Measurements from ENCODE around the gene CPSF2.

The CPSF2 gene

GRCh38 chr14:92093320-92093719, 28.4 kb upstream of the CPSF2 start:
- Histone ChIP-seq H3F3A (ENCODE audit: insufficient read depth, low read length) (no peaks in the 10 kb centered on the region), H3K9ac (ENCODE audit: low read length) (no peak overlapping the region), H2AFZ (ENCODE audit: low read length) (no peak overlapping the region), H3K9me2 (ENCODE audit: low read depth, low read length) (no peaks in the 10 kb centered on the region), H3K4me1 (ENCODE audit: insufficient read depth, low read length, severe bottlenecking) (no peaks in the 10 kb centered on the region), H3K4me3 (ENCODE audit: low read depth, low read length, poor library complexity, severe bottlenecking) (no peak overlapping the region), H3K79me2 (ENCODE audit: insufficient read depth, low read length) (peaks cover 7% of the 10 kb centered on the region), H3K36me3 (ENCODE audit: insufficient read depth, low read length) (peaks cover 33% of the 10 kb centered on the region), H3K27me3 (ENCODE audit: insufficient read depth, low read length) (no peaks in the 10 kb centered on the region), H3K4me2 (ENCODE audit: low read length) (no peak overlapping the region), H3K9me3 (ENCODE audit: low read length) (no peaks in the 10 kb centered on the region), H4K20me1 (ENCODE audit: insufficient read depth, low read length) (no peaks in the 10 kb centered on the region), H3K27ac (ENCODE audit: low read depth, low read length, poor library complexity, severe bottlenecking) (no peak overlapping the region)
- TF ChIP-seq EZH2 (IDR thresholded peaks at IDR 0.05; ENCODE audit: borderline replicate concordance, low read length): no peak
- TF ChIP-seq CTCF (IDR thresholded peaks at IDR 0.05; ENCODE audit: low read length): peak; percentile 50

- H3K4me3 ChIP-seq (ENCODE audit: low read depth, low read length, poor library complexity, severe bottlenecking): no peak overlapping the region
- H3K27ac ChIP-seq (ENCODE audit: low read depth, low read length, poor library complexity, severe bottlenecking): no peak overlapping the region
- H3K9ac ChIP-seq (ENCODE audit: low read length): no peak overlapping the region
- H3K4me1 ChIP-seq (ENCODE audit: insufficient read depth, low read length, severe bottlenecking): peaks cover 16% of the 10 kb centered on the region
- peaks cover 17% of the 10 kb centered on the region for H3K36me3 ChIP-seq (ENCODE audit: insufficient read depth, low read length)
- H3K27me3 ChIP-seq (ENCODE audit: insufficient read depth, low read length): no peaks in the 10 kb centered on the region
- H3K9me3 ChIP-seq (ENCODE audit: low read length): no peaks in the 10 kb centered on the region
- H3K79me2 ChIP-seq (ENCODE audit: insufficient read depth, low read length): peaks cover 50% of the 10 kb centered on the region
- no peak overlapping the region for H2AFZ ChIP-seq (ENCODE audit: low read length)
- no peaks in the 10 kb centered on the region for H3F3A ChIP-seq (ENCODE audit: insufficient read depth, low read length)
- no peaks in the 10 kb centered on the region for H4K20me1 ChIP-seq (ENCODE audit: insufficient read depth, low read length)
- H3K4me2 ChIP-seq (ENCODE audit: low read length): no peak overlapping the region
- TF ChIP-seq CTCF (IDR thresholded peaks at IDR 0.05; ENCODE audit: low read length) (no peak), EZH2 (IDR thresholded peaks at IDR 0.05; ENCODE audit: borderline replicate concordance, low read length) (no peak)
- H3K9me2 ChIP-seq (ENCODE audit: low read depth, low read length): no peaks in the 10 kb centered on the region
Observed at GRCh38 chr14:92099802-92100201, 22.0 kb upstream of the CPSF2 start.

GRCh38 chr14:92103363-92103989, 18.3 kb upstream of the CPSF2 start:
- Histone ChIP-seq H3K9ac (ENCODE audit: low read length) (no peak overlapping the region), H3K27me3 (ENCODE audit: insufficient read depth, low read length) (no peaks in the 10 kb centered on the region), H3K9me3 (ENCODE audit: low read length) (no peaks in the 10 kb centered on the region), H3K9me2 (ENCODE audit: low read depth, low read length) (no peaks in the 10 kb centered on the region), H3F3A (ENCODE audit: insufficient read depth, low read length) (no peaks in the 10 kb centered on the region), H3K36me3 (ENCODE audit: insufficient read depth, low read length) (no peaks in the 10 kb centered on the region), H3K4me2 (ENCODE audit: low read length) (no peak overlapping the region), H2AFZ (ENCODE audit: low read length) (no peak overlapping the region), H3K27ac (ENCODE audit: low read depth, low read length, poor library complexity, severe bottlenecking) (no peak overlapping the region), H4K20me1 (ENCODE audit: insufficient read depth, low read length) (no peaks in the 10 kb centered on the region), H3K4me1 (ENCODE audit: insufficient read depth, low read length, severe bottlenecking) (peaks cover 43% of the 10 kb centered on the region), H3K4me3 (ENCODE audit: low read depth, low read length, poor library complexity, severe bottlenecking) (no peak overlapping the region), H3K79me2 (ENCODE audit: insufficient read depth, low read length) (peaks cover 51% of the 10 kb centered on the region)
- no peak for TF ChIP-seq EZH2 (IDR thresholded peaks at IDR 0.05; ENCODE audit: borderline replicate concordance, low read length)
- no peak for TF ChIP-seq CTCF (IDR thresholded peaks at IDR 0.05; ENCODE audit: low read length)

Data from OCI-LY1 (cell line).